ENCODE data around the gene LCE7A. TPM values are rescaled to one million over a fixed set of nuclear protein-coding genes. Genes with fewer than 3 reads are reported as not detected.

The LCE7A gene
- total RNA-seq, 1 experiment from 2014 or later: not detected

DNA sequence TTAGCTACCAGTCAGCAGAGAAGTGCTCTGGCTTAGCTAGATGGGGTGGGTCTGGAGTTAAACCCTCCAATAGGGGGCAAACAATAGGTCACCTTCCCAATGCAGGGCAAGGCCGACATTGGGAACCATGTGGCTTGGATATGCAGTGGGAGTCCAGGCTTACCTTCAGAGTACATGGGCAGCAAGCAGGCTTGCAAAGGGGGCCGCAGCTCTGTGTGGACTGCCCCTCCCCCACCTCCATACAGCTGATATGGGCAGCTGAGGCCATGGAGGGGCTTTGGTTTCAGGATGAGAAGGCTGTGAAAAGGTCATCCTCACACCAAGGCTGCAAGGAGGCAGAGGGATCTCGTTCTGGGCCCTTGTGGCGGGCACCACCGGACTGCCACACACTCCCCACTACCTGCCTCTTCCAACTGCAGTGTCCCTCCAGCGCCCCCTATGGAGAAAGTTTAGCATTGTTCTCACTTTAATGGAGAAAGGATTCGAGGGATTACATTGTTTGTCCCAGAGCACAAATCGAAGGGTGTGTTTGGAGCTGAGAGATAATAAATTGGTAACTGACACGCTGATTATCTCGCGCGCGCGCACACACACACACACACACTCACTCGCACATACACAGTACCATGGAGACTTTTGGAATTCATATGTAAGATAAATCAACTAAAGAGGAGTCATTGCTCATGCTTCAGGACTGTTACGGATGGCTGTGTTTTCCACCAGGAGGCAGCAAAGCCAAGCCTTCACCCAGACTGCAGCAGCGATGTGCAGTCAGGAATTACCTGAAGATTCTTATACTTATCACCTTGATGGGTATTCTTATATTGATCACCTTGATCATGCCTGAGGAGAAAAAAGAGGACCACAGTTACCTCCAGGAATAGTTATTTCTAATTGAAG, 11.3 kb downstream of the LCE7A start:
- no peak overlapping the region for H2AK5ac ChIP-seq (ENCODE audit: insufficient read length, low read length)
- H4K8ac ChIP-seq (replicated peaks; ENCODE audit: insufficient read length, low read depth, low read length): no peak overlapping the region
- H3K27ac ChIP-seq (ENCODE audit: insufficient read length, low read depth, low read length): no peak overlapping the region
- Mint-ChIP-seq H3K4me3 (no peak overlapping the region; a peak in 1 of 5 replicates), H3K4me1 (no peaks in the 10 kb centered on the region), H3K36me3 (ENCODE audit: insufficient read depth in 1 of 3, low read depth in 3 of 3) (no peaks in the 10 kb centered on the region), H3K9me3 (peaks cover 7 to 13% of the 10 kb centered on the region in 2 experiments), H3K27ac (no peak overlapping the region), H3K27me3 (ENCODE audit: low read depth) (no peaks in the 10 kb centered on the region; the same call in none of the 2 replicates)
- no peak overlapping the region for H3K4me2 ChIP-seq (ENCODE audit: insufficient read depth, insufficient read length, low read length)
- no peak overlapping the region for H2AFZ ChIP-seq (ENCODE audit: low read length)
- no peak overlapping the region for H3K56ac ChIP-seq (ENCODE audit: insufficient read length, low read depth, low read length)
- no peaks in the 10 kb centered on the region for H3K79me1 ChIP-seq (ENCODE audit: insufficient read depth, low read depth, low read length, poor library complexity, severe bottlenecking)
- no peaks in the 10 kb centered on the region for H3K23me2 ChIP-seq (ENCODE audit: insufficient read length, low read depth, low read length, poor library complexity, severe bottlenecking)
- DNase-seq: peak; percentile 27
- no peak overlapping the region for H3K23ac ChIP-seq (ENCODE audit: insufficient read length, low read depth, low read length)
- H3T11ph ChIP-seq (ENCODE audit: low read length): no peak overlapping the region
- H3K4me1 ChIP-seq (ENCODE audit: insufficient read depth, low read length): no peaks in the 10 kb centered on the region
- H4K5ac ChIP-seq (ENCODE audit: insufficient read length, low read depth, low read length): no peak overlapping the region
- no peak overlapping the region for H3K9ac ChIP-seq (ENCODE audit: extremely low read depth, insufficient read length, low read length)
- no peaks in the 10 kb centered on the region for H3K27me3 ChIP-seq (ENCODE audit: insufficient read depth, low read length)
- H3K18ac ChIP-seq (ENCODE audit: insufficient read length, low read depth, low read length): no peak overlapping the region
- no peak overlapping the region for H2BK12ac ChIP-seq (ENCODE audit: insufficient read length, low read depth, low read length)
- no peak overlapping the region for H3K4ac ChIP-seq (ENCODE audit: low read depth, low read length)
- no peak overlapping the region for H2BK5ac ChIP-seq (ENCODE audit: insufficient read length, low read length)
- peaks cover 2% of the 10 kb centered on the region for H3K9me3 ChIP-seq (ENCODE audit: control insufficient read depth, low read depth, low read length)
- no peak overlapping the region for H2BK20ac ChIP-seq (ENCODE audit: low read depth, low read length, poor library complexity, severe bottlenecking)
- H4K91ac ChIP-seq (ENCODE audit: insufficient read length, low read depth, low read length): no peak overlapping the region
- no CpG with 5 or more reads among the region's 17 CpGs for WGBS (ENCODE audit: extremely low coverage, insufficient read length, low lambda C conversion rate)
- TF ChIP-seq, protein P1, sequence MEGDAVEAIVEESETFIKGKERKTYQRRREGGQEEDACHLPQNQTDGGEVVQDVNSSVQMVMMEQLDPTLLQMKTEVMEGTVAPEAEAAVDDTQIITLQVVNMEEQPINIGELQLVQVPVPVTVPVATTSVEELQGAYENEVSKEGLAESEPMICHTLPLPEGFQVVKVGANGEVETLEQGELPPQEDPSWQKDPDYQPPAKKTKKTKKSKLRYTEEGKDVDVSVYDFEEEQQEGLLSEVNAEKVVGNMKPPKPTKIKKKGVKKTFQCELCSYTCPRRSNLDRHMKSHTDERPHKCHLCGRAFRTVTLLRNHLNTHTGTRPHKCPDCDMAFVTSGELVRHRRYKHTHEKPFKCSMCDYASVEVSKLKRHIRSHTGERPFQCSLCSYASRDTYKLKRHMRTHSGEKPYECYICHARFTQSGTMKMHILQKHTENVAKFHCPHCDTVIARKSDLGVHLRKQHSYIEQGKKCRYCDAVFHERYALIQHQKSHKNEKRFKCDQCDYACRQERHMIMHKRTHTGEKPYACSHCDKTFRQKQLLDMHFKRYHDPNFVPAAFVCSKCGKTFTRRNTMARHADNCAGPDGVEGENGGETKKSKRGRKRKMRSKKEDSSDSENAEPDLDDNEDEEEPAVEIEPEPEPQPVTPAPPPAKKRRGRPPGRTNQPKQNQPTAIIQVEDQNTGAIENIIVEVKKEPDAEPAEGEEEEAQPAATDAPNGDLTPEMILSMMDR (conservative IDR thresholded peaks at IDR 0.05): peak; percentile 74
- H3K79me2 ChIP-seq (ENCODE audit: insufficient read depth, low read length): no peaks in the 10 kb centered on the region
- no peak overlapping the region for H2BK120ac ChIP-seq (ENCODE audit: low read depth, low read length, poor library complexity, severe bottlenecking)
- no peak overlapping the region for H3K14ac ChIP-seq (ENCODE audit: insufficient read depth, low read length)
- H2BK15ac ChIP-seq (ENCODE audit: low read depth, low read length): no peak overlapping the region
- H4K20me1 ChIP-seq (ENCODE audit: control insufficient read depth, insufficient read depth, insufficient read length): no peaks in the 10 kb centered on the region

Measured in H9 (cell line).